H1 (cell line): ENCODE data around the gene NCBP1. TPM values are rescaled to one million over a fixed set of nuclear protein-coding genes. Genes with fewer than 3 reads are reported as not detected.

Experiments
- CTCF ChIA-PET: fragments of 300-600 bp; sonication (Branson Sonifier 250); formaldehyde crosslinking; loops from one replicate; lab custom pipeline; 2021; ENCODE audit not compliant: partially characterized antibody; lab: Charles Lee
- POLR2A ChIA-PET: fragments of 300-600 bp; sonication (Branson Sonifier 250); formaldehyde crosslinking; loops from one replicate; lab custom pipeline; 2021; ENCODE audit warnings: inconsistent platforms; ENCODE audit not compliant: partially characterized antibody; lab: Charles Lee
- DNase-seq, 2 experiments: peaks; one replicate each; pipeline versions ENCODE4 v3.0.0 to v3.0.0-alpha.2; 2010 to 2022; ENCODE audit warnings: low spot score in 2 of 2, low read depth in 1 of 2, mixed read lengths in 1 of 2
- FAIRE-seq: peaks from 2 replicates; lab custom pipeline; 2011; peaks lifted over from hg19 to GRCh38; lab: Jason Lieb, UNC
- H2AFZ ChIP-seq: 2 replicates; pipeline ENCODE4 v1.8.1; 2012; ENCODE audit warnings: low read length, inconsistent platforms
- H2AK5ac ChIP-seq: 2 replicates; pipeline ENCODE4 v1.6.1; 2013; ENCODE audit warnings: low read depth, low read length
- H2BK120ac ChIP-seq: replicated peaks from 2 replicates; pipeline ENCODE3; 2013; ENCODE audit warnings: low read depth, low read length, inconsistent platforms
- H2BK12ac ChIP-seq: 2 replicates; pipeline ENCODE4 v1.6.1; 2013; ENCODE audit warnings: low read depth, low read length
- H2BK15ac ChIP-seq: 2 replicates; pipeline ENCODE4 v1.6.1; 2013; ENCODE audit warnings: low read length
- H2BK20ac ChIP-seq: 2 replicates; pipeline ENCODE4 v1.6.1; 2013; ENCODE audit warnings: low read length
- H2BK5ac ChIP-seq: 2 replicates; pipeline ENCODE4 v1.6.1; 2013; ENCODE audit warnings: low read depth, low read length
- H3K14ac ChIP-seq: 2 replicates; pipeline ENCODE4 v1.6.1; 2013; ENCODE audit warnings: inconsistent platforms; ENCODE audit not compliant: insufficient read length
- H3K18ac ChIP-seq: 2 replicates; pipeline ENCODE4 v1.6.1; 2013; ENCODE audit warnings: low read length; ENCODE audit errors: extremely low read depth
- H3K23ac ChIP-seq: 2 replicates; pipeline ENCODE4 v1.6.1; 2013; ENCODE audit warnings: inconsistent platforms; ENCODE audit not compliant: insufficient read length
- H3K23me2 ChIP-seq: 2 replicates; pipeline ENCODE4 v1.6.1; 2013; ENCODE audit warnings: low read depth, low read length
- H3K27ac ChIP-seq: 2 replicates; pipeline ENCODE4 v1.6.1; 2011; ENCODE audit warnings: low read depth, low read length, inconsistent platforms
- H3K27me3 ChIP-seq, 4 experiments: replicated peaks in 1 of 4; 1 replicate in 1 of 4; 2 replicates in 3 of 4; pipeline versions ENCODE4 v1.6.1 to v1.8.1; 2011 to 2013; ENCODE audit warnings: low read length in 3 of 4, mild to moderate bottlenecking in 3 of 4, inconsistent platforms in 2 of 4, mixed read lengths in 2 of 4, moderate library complexity in 1 of 4; ENCODE audit not compliant: control insufficient read depth in 3 of 4, insufficient read depth in 3 of 4; ENCODE audit errors: extremely low read depth in 1 of 4
- H3K36me3 ChIP-seq, 4 experiments: 2 replicates each; pipeline versions ENCODE4 v1.6.1 to v1.8.1; 2011 to 2013; ENCODE audit warnings: mild to moderate bottlenecking in 4 of 4, low read length in 3 of 4, moderate library complexity in 2 of 4, control low read depth in 1 of 4, inconsistent platforms in 1 of 4; ENCODE audit not compliant: insufficient read depth in 4 of 4, control insufficient read depth in 2 of 4
- H3K4ac ChIP-seq: replicated peaks from 2 replicates; pipeline ENCODE3; 2013; ENCODE audit warnings: low read length, low read depth, mixed read lengths, inconsistent platforms; ENCODE audit not compliant: insufficient read length
- H3K4me1 ChIP-seq, 4 experiments: replicated peaks in 1 of 4; 1 replicate in 1 of 4; 2 replicates in 3 of 4; pipeline versions ENCODE4 v1.6.1 to v1.8.1; 2011 to 2013; ENCODE audit warnings: low read length in 3 of 4, inconsistent platforms in 2 of 4, mixed read lengths in 1 of 4; ENCODE audit not compliant: insufficient read depth in 4 of 4, control insufficient read depth in 3 of 4
- H3K4me2 ChIP-seq, 2 experiments: 2 replicates each; pipeline versions ENCODE4 v1.6.1 to v1.8.1; 2011 to 2013; ENCODE audit warnings: low read depth in 2 of 2, low read length in 2 of 2, control low read depth in 1 of 2, inconsistent platforms in 1 of 2, mild to moderate bottlenecking in 1 of 2; ENCODE audit not compliant: insufficient read depth in 1 of 2
- H3K4me3 ChIP-seq, 4 experiments: fragments of 200-600, 300-600 bp in 1 of 4; sonication (generic), shearing (Covaris generic), sonication (Bioruptor Twin) in 1 of 4; 2 replicates each; pipeline versions ENCODE4 v1.5.1 to v1.8.1; 2011 to 2016; ENCODE audit warnings: low read length in 4 of 4, low read depth in 3 of 4, control low read depth in 2 of 4, inconsistent platforms in 2 of 4, mild to moderate bottlenecking in 2 of 4, mixed read lengths in 1 of 4, moderate library complexity in 1 of 4; ENCODE audit not compliant: insufficient read depth in 2 of 4; ENCODE audit errors: extremely low read depth in 1 of 4
- H3K56ac ChIP-seq: replicated peaks from 2 replicates; pipeline ENCODE3; 2013; ENCODE audit warnings: low read depth, mild to moderate bottlenecking, mixed read lengths, low read length, inconsistent platforms; ENCODE audit not compliant: insufficient read length
- H3K79me1 ChIP-seq: 2 replicates; pipeline ENCODE4 v1.6.1; 2013; ENCODE audit warnings: low read depth, low read length, control low read depth
- H3K79me2 ChIP-seq, 2 experiments: 2 replicates each; pipeline versions ENCODE4 v1.6.1 to v1.8.1; 2012 to 2013; ENCODE audit warnings: low read length in 2 of 2, mild to moderate bottlenecking in 2 of 2, inconsistent platforms in 1 of 2; ENCODE audit not compliant: insufficient read depth in 2 of 2, control insufficient read depth in 1 of 2
- H3K9ac ChIP-seq, 4 experiments: replicated peaks in 1 of 4; 1 replicate in 1 of 4; 2 replicates in 3 of 4; pipeline versions ENCODE4 v1.6.1 to v1.8.1; 2011 to 2013; ENCODE audit warnings: low read depth in 3 of 4, low read length in 3 of 4, control low read depth in 2 of 4, mild to moderate bottlenecking in 2 of 4, moderate library complexity in 2 of 4, inconsistent platforms in 1 of 4; ENCODE audit errors: extremely low read depth in 1 of 4
- H3K9me3 ChIP-seq, 2 experiments: 2 replicates each; pipeline versions ENCODE4 v1.6.1 to v1.8.1; 2012 to 2013; ENCODE audit warnings: mild to moderate bottlenecking in 2 of 2, moderate library complexity in 2 of 2, control low read depth in 1 of 2, inconsistent platforms in 1 of 2, low read depth in 1 of 2, low read length in 1 of 2, mixed read lengths in 1 of 2; ENCODE audit not compliant: insufficient read depth in 2 of 2
- H4K20me1 ChIP-seq, 2 experiments: replicated peaks in 1 of 2; 2 replicates each; pipeline versions ENCODE3 to v1.8.1; 2011 to 2013; ENCODE audit warnings: inconsistent platforms in 2 of 2, low read length in 2 of 2, mild to moderate bottlenecking in 1 of 2; ENCODE audit not compliant: insufficient read depth in 2 of 2, control insufficient read depth in 1 of 2
- H4K5ac ChIP-seq: 2 replicates; pipeline ENCODE4 v1.6.1; 2013; ENCODE audit warnings: low read length, low read depth, mixed read lengths, inconsistent platforms; ENCODE audit not compliant: insufficient read length
- H4K8ac ChIP-seq: 2 replicates; pipeline ENCODE4 v1.8.0; 2013; ENCODE audit warnings: mild to moderate bottlenecking, moderate library complexity, low read length, inconsistent platforms; ENCODE audit not compliant: insufficient read depth; ENCODE audit errors: extremely low read depth
- H4K91ac ChIP-seq: replicated peaks from 2 replicates; pipeline ENCODE3; 2013; ENCODE audit warnings: low read length, mixed read lengths, inconsistent platforms; ENCODE audit not compliant: insufficient read length
- BRCA1 ChIP-seq: IDR thresholded peaks from 2 replicates; pipeline ENCODE4 v1.6.1; 2012; ENCODE audit warnings: low read depth, low read length, improper control_type of control experiment
- SIN3A ChIP-seq, 2 experiments: IDR thresholded peaks in 1 of 2; conservative IDR thresholded peaks in 1 of 2; 2 replicates each; pipeline ENCODE4 v1.6.1; 2011 to 2012; ENCODE audit warnings: low read length in 2 of 2, improper control_type of control experiment in 1 of 2, low read depth in 1 of 2, mild to moderate bottlenecking in 1 of 2
- WGBS, 2 experiments: shearing (Covaris generic) in 1 of 2; methylation state at CpG; one replicate each; pipeline versions ENCODE4 v1.1.6 to v1.1.7; 2013 to 2015; ENCODE audit warnings: low lambda C conversion rate in 2 of 2, mixed read lengths in 2 of 2, inconsistent platforms in 1 of 2, low coverage in 1 of 2, missing lambda C conversion rate in 1 of 2; ENCODE audit not compliant: insufficient replicate concordance in 2 of 2, insufficient coverage in 1 of 2, insufficient read length in 1 of 2; ENCODE audit errors: extremely low coverage in 1 of 2, missing lambda C conversion rate in 1 of 2; 5-methylcytosine and 5-hydroxymethylcytosine counted together
- polyA plus RNA-seq, 7 experiments: library from polyadenylated mRNA; depleted of rRNA in 3 of 7; stranded (reverse) in 5 of 7; unstranded in 2 of 7; fragments of >200 nt in 5 of 7; fragments of 200-250 nt in 2 of 7; gene quantifications; 1 replicate in 5 of 7; 2 replicates in 1 of 7; 4 replicates in 1 of 7; pipeline versions ENCODE4 v1.2.1 to v1.2.3, GENCODE V29; 2011 to 2013; ENCODE audit warnings: missing spikeins in 2 of 7, mixed read lengths in 2 of 7
- total RNA-seq: library from RNA; stranded (reverse); fragmentation: NEBNext Ultra II Directional; extraction: Animal tissue kit (Norgen Biotek cat#: 25700); gene quantifications from 2 replicates; pipeline ENCODE4 v1.2.1, GENCODE V29; 2021

NCBP1 gene
- total and polyA plus RNA-seq, 2 of the 8 experiments (the other 6 are each of a cell fraction or from before 2014, with no cell fraction given), result 14.7 to 54.0 TPM

DNA sequence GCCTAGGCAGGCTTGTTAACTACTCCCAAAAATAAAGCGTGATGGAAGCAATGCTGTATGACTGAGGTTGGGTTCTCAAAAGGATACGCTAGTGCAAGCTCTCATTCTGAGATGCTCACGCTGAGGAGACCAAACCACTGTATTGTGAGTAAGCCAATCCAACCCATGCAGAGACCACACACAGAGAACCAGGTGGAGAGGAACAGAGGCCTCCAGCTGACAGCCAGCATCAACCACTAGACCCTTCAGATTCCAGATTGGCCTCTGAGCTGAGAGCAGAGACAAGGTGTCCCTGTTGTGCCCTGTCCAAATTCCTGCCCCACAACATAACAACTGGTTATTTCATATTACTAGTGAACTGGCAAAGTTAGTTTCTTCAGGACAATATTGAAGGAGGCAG is 5.0 kb upstream of the NCBP1 start:
- FAIRE-seq (no peak), DNase-seq (no peak)
- Histone ChIP-seq H2BK20ac (no peak overlapping the region), H3K23me2 (no peaks in the 10 kb centered on the region; the same call in 1 of the 2 replicates), H3K36me3 (peaks cover 0 to 27% (median 16%) of the 10 kb centered on the region in 4 experiments; a peak in 7 of 8 replicates), H2AFZ (no peak overlapping the region), H4K8ac (no peak overlapping the region), H3K79me2 (peaks cover 9 to 54% of the 10 kb centered on the region in 2 experiments), H3K79me1 (peaks cover 8% of the 10 kb centered on the region; the same call in 1 of the 2 replicates), H3K9me3 (0 out of 4 replicates have a peak, but pooled peaks cover 0 to 3% of the 10 kb centered on the region in 2 experiments), H4K91ac (no peak overlapping the region), H3K4me3 (no peak overlapping the region), H3K18ac (no peak overlapping the region), H3K4ac (no peak overlapping the region), H4K20me1 (peaks cover 3 to 5% of the 10 kb centered on the region in 2 experiments), H3K14ac (no peak overlapping the region), H3K27ac (no peak overlapping the region), H3K23ac (no peak overlapping the region), H2BK5ac (no peak overlapping the region), H3K27me3 (no peaks in the 10 kb centered on the region), H2BK120ac (no peak overlapping the region), H3K56ac (no peak overlapping the region), H3K9ac (no peak overlapping the region), H2BK15ac (no peak overlapping the region), H3K4me2 (peak overlapping the region; percentile 8 to 29; a peak in 1 of 4 replicates), H3K4me1 (peaks cover 0 to 11% (median 4%) of the 10 kb centered on the region in 4 experiments; a peak in 3 of 7 replicates), H2AK5ac (no peak overlapping the region), H2BK12ac (no peak overlapping the region), H4K5ac (no peak overlapping the region)
- 78% methylated on average over 3 of the region's 3 CpGs; no CpG with 5 or more reads in 1 of the 2 experiments for WGBS, 2 experiments
- POLR2A ChIA-PET, result interaction anchor here (1.0 to 2.2 kb wide), 3 partner anchors 9 to 13 kb away, joined by 3 to 6 read pairs (median 3); no protein-coding TSS in a partner anchor
- CTCF ChIA-PET, result interaction anchor here (0.6 to 4.0 kb wide), 5 partner anchors 14 to 414 kb away, joined by 3 to 28 read pairs (median 4); no protein-coding TSS in a partner anchor
- peak; percentile 53 to 58; a peak in 1 of 4 replicates for TF ChIP-seq SIN3A (conservative IDR thresholded peaks at IDR 0.05 in 1 of 2, IDR thresholded peaks at IDR 0.05 in 1 of 2; ENCODE audit: low read depth in 1 of 2, low read length in 2 of 2)
- TF ChIP-seq BRCA1, result no peak
